ENCODE measurements around the gene NT5E. TPM values are rescaled to one million over a fixed set of nuclear protein-coding genes. Genes with fewer than 3 reads are reported as not detected.
A peak's percentile ranks its signal among the peaks of the same experiment; 100 is the strongest.

NT5E gene
- total RNA-seq, 1 donor from 2014 or later: 47.1 TPM

GRCh38 chr6:85482905-85483700 lies 33.2 kb downstream of the NT5E start:
- peak; percentile 91 for DNase-seq (ENCODE audit: low spot score)
- no peak overlapping the region for H3K4me3 Mint-ChIP-seq (ENCODE audit: unreplicated experiment)
- TF ChIP-seq CTCF (IDR thresholded peaks at IDR 0.05; ENCODE audit: unreplicated experiment): peak; percentile 100

GRCh38 chr6:85483846-85484245 lies 34.0 kb downstream of the NT5E start:
- no peak for DNase-seq (ENCODE audit: low spot score)

More at GRCh38 chr6:85482905-85483700, 33.2 kb downstream of the NT5E start:
- H3K9me3 Mint-ChIP-seq (ENCODE audit: unreplicated experiment): no peaks in the 10 kb centered on the region
- no peaks in the 10 kb centered on the region for H3K36me3 Mint-ChIP-seq (ENCODE audit: low read depth, unreplicated experiment)
- peaks cover 7% of the 10 kb centered on the region for H3K4me1 Mint-ChIP-seq (ENCODE audit: unreplicated experiment)
- peaks cover 3% of the 10 kb centered on the region for H3K27me3 Mint-ChIP-seq (ENCODE audit: unreplicated experiment)
- H3K27ac Mint-ChIP-seq (ENCODE audit: unreplicated experiment): no peak overlapping the region

GRCh38 chr6:85484948-85485347 lies 35.1 kb downstream of the NT5E start:
- TF ChIP-seq CTCF (IDR thresholded peaks at IDR 0.05; ENCODE audit: unreplicated experiment): no peak
- no peak for DNase-seq (ENCODE audit: low spot score)
- Mint-ChIP-seq H3K4me3 (ENCODE audit: unreplicated experiment) (no peak overlapping the region), H3K9me3 (ENCODE audit: unreplicated experiment) (no peaks in the 10 kb centered on the region), H3K27ac (ENCODE audit: unreplicated experiment) (no peak overlapping the region), H3K36me3 (ENCODE audit: low read depth, unreplicated experiment) (no peaks in the 10 kb centered on the region), H3K27me3 (ENCODE audit: unreplicated experiment) (peaks cover 3% of the 10 kb centered on the region), H3K4me1 (ENCODE audit: unreplicated experiment) (peaks cover 7% of the 10 kb centered on the region)

More at GRCh38 chr6:85483846-85484245, 34.0 kb downstream of the NT5E start:
- Mint-ChIP-seq H3K27ac (ENCODE audit: unreplicated experiment) (no peak overlapping the region), H3K4me3 (ENCODE audit: unreplicated experiment) (no peak overlapping the region), H3K27me3 (ENCODE audit: unreplicated experiment) (peaks cover 3% of the 10 kb centered on the region), H3K4me1 (ENCODE audit: unreplicated experiment) (peaks cover 7% of the 10 kb centered on the region), H3K9me3 (ENCODE audit: unreplicated experiment) (no peaks in the 10 kb centered on the region), H3K36me3 (ENCODE audit: low read depth, unreplicated experiment) (no peaks in the 10 kb centered on the region)
- no peak for TF ChIP-seq CTCF (IDR thresholded peaks at IDR 0.05; ENCODE audit: unreplicated experiment)

GRCh38 chr6:85490516-85491248 lies 40.8 kb downstream of the NT5E start:
- Mint-ChIP-seq H3K9me3 (ENCODE audit: unreplicated experiment) (no peaks in the 10 kb centered on the region), H3K27me3 (ENCODE audit: unreplicated experiment) (peaks cover 3% of the 10 kb centered on the region), H3K27ac (ENCODE audit: unreplicated experiment) (no peak overlapping the region), H3K4me1 (ENCODE audit: unreplicated experiment) (peaks cover 4% of the 10 kb centered on the region), H3K4me3 (ENCODE audit: unreplicated experiment) (no peak overlapping the region), H3K36me3 (ENCODE audit: low read depth, unreplicated experiment) (no peaks in the 10 kb centered on the region)
- TF ChIP-seq CTCF (IDR thresholded peaks at IDR 0.05; ENCODE audit: unreplicated experiment): no peak
- DNase-seq (ENCODE audit: low spot score): no peak

GRCh38 chr6:85493389-85493788 lies 43.5 kb downstream of the NT5E start:
- Mint-ChIP-seq H3K4me3 (ENCODE audit: unreplicated experiment) (no peak overlapping the region), H3K27me3 (ENCODE audit: unreplicated experiment) (peaks cover 6% of the 10 kb centered on the region), H3K27ac (ENCODE audit: unreplicated experiment) (no peak overlapping the region), H3K4me1 (ENCODE audit: unreplicated experiment) (no peaks in the 10 kb centered on the region), H3K36me3 (ENCODE audit: low read depth, unreplicated experiment) (peaks cover 22% of the 10 kb centered on the region), H3K9me3 (ENCODE audit: unreplicated experiment) (peaks cover 8% of the 10 kb centered on the region)
- no peak for TF ChIP-seq CTCF (IDR thresholded peaks at IDR 0.05; ENCODE audit: unreplicated experiment)
- no peak for DNase-seq (ENCODE audit: low spot score)
